HG03521 (cell line): ENCODE measurements around the gene RASD2.
A peak's percentile ranks its signal among the peaks of the same experiment; 100 is the strongest.

Source experiments
- ATAC-seq: cut with Tn5 transposase; IDR thresholded peaks from one replicate; pipeline ENCODE4 v1.9.1; 2021; ENCODE audit warnings: mild to moderate bottlenecking, moderate library complexity; ENCODE audit not compliant: unreplicated experiment

The RASD2 gene

GRCh38 chr22:35539487-35539886 is 1.1 kb upstream of the RASD2 start:
- ATAC-seq: no peak

- ATAC-seq: peak; percentile 62
Observed at GRCh38 chr22:35539910-35540594, 579 bp upstream of the RASD2 start.

DNA sequence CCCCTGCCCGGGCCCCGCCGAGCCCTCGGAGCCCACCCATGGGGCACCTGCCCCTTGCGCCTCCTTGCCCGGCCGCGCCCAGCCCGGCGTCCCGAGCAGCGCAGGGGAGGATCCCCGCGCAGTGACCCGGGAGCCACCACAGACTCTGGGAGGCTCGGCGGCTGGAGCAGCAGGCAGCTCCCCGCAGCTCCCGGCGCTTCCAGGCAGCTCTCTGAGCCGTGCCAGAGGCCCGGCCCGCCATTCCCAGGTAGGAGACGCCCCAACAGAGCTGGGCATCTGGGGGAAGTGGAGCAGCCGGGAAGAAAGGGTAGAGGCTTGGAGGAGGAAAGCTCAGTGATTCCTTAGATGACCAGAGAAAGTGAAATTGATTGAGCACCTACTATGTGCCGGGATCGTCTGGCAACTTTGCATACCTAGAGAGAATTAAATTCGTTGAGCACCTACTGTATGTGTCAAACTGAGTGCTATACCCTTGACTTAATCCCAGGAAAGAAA is 670 bp downstream of the RASD2 start:
- no peak for ATAC-seq

DNA sequence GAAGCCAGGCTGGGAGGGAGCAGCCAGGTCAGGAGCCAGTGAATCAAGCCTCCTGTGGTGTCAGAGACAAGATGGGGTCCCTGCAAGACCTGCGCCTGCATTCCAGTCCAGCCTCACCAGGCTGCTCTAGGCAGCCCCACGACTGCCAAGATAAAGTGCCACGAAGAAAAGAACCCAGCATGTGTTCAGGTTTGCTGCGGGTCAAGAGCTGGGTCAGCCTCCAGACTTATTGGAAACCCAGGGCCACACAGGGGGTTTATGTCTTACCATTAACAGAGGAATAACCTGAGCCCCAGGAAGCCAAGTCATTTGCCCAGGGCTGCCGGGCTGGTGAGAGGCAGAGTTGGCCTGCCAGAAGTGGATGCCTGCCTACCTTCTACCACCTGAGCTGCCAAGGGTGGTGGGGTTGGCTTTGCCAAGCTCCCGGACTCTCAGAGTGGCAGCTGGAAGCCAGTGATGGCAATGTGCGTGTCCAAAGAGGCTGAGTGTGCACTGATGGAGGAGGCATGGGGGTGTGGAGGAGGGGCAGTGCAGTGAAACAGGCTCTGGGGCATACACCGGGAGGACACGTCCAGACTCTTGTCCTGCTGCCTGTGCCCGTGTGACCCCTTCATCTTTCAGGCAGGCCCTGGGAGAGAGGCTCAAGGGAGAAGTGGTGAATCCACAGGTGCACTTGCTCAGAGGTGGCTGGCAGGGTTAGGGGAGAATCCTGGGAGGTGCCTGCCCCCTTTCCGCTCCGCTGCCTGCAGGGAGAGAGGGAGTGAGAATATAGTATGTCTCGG is 1.7 kb downstream of the RASD2 start:
- ATAC-seq: no peak

DNA sequence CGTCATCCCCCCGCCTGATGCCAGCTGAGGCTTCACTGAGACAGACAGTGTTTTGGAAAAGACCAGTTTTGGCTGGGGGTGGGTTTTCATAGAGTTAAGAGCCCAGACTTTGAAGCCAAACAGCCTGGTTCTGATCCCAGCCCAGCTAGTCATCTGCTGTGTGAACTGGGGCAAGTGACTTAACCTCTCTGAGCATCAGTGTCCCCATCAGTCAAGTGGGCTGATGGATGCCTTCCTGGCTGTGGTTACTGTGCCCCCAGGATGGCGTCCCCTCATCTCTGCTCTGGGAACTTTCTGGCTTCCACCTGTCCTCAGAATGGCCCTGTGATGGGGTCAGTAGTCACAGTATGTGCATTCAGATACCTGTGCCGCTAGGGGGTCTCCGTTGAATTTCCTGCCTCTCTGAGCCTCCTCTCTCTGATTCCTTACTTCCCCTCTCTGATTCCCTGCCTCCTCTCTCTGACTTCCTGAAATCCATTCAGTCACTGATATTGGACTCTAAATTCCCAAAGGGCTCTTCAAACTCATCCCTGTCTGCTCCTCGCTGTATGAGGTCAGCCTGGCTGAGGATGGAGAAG is 2.4 kb downstream of the RASD2 start:
- no peak for ATAC-seq

DNA sequence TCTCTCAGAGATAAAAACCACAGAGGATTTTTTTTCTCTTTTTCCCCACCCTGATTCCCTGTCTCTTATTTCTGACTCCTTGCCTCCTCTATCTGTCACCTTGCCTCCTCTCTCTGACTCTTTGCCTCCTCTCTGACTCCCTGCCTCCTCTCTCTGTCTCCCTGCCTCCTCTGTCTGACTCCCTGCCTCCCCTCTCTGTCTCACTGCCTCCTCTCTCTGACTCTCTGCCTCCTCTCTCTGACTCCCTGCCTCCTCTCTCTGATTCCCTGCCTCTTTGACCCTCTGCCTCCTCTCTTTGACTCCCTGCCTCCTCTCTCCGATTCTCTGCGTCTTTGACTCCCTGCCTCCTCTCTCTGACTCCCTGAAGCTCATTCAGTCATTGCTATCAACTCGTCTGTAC is 3.1 kb downstream of the RASD2 start:
- no peak for ATAC-seq

- no peak for ATAC-seq
Observed at GRCh38 chr22:35544189-35544588, 3.6 kb downstream of the RASD2 start.

GRCh38 chr22:35544827-35545226 is 4.2 kb downstream of the RASD2 start:
- no peak for ATAC-seq

GRCh38 chr22:35546886-35547285 is 6.3 kb downstream of the RASD2 start:
- ATAC-seq: no peak

DNA sequence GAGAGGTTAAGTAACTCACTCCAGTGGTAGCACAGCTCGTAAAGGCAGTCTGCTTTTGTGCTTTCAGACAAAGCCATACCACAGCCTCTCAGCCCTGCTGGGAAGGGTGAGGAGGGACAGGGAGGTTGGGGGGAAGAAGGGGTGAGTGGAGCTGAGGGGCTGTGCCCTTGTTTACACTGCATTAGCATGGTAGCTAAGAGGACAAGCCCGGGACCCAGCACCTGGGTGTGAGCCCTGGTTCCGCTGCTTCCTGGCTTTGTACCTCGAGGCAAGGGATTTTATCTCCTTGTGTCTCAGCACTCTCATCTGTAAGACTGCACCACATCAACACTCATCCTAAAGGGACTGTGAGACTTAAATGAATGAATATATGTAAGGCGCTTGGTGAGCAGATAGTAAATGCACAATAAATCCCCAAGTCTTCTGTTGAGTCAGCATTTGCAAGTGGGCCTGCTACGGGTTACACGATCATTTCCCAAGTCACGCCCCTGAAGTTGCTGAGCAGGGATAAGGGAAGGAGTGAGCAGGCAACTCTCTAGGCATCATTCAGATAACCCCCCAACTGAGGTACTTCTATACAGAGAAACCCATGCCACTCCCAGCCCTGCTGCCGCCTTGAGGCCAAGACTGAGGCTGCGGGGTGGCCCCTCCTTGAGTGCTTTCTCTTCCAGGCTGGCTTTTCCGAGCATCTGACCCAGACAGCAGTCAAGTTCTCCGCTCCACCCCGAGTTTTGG is 7.5 kb downstream of the RASD2 start:
- ATAC-seq: no peak

DNA sequence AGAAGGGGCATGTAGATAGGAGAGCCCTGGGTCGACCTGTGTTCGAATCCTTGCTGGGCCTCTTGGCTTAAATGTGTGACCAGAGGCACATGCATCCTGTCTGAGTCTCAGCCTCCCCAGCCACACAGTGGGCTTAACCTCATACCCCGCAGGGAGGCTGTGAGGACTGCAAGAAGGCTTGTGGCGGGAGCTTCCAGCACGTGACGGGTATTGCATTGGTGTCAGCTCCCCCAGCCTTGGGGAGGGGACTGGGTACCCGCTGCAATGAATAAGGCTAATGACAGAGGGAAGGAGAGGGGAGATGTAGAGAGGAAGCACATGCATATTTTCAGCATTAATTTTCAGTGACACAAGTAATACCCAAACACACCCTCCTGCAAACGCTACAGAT is 8.1 kb downstream of the RASD2 start:
- ATAC-seq: no peak

DNA sequence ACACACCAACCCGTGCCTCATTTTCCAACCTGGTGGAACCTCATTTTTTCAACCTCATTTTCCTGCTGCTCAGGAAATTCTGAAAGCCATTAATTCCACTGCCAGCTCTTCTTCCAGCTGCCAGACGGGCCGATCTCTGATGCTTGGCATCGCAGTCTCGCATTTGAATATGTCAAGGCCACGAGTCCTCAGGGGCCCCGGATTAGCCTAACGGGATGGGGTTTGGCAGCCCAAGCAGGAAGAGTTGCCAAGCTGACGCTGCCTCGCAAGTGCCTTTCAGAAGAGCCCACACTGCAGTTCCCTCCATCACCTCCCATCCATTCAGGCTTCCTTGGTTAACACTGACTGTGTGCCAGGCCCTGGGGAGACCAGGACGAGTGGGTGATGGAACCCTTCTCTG is 8.7 kb downstream of the RASD2 start:
- ATAC-seq: no peak

GRCh38 chr22:35551549-35552177 is 11.0 kb downstream of the RASD2 start:
- no peak for ATAC-seq

GRCh38 chr22:35552196-35552842 is 11.7 kb downstream of the RASD2 start:
- no peak for ATAC-seq

DNA sequence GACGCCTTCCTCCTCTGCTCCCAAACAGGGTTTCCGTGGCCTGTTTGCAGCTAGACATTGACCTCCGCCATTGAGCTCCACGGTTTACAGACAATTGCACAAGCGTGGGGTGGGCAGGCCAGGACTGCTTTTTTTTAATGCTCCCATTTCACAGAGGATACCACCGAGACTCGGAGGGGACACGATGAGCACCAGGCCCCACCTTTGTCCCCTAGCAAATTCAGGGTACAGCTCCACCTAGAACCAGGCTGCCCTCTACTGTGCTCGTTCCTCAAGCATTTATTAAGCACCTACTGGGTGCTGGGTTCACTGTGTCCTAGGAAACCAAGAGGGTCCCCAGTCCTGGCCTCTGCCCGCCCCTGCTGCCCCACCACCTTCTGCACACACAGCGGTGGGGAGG is 12.2 kb downstream of the RASD2 start:
- ATAC-seq: no peak

GRCh38 chr22:35553341-35553740 is 12.7 kb downstream of the RASD2 start:
- ATAC-seq: no peak

DNA sequence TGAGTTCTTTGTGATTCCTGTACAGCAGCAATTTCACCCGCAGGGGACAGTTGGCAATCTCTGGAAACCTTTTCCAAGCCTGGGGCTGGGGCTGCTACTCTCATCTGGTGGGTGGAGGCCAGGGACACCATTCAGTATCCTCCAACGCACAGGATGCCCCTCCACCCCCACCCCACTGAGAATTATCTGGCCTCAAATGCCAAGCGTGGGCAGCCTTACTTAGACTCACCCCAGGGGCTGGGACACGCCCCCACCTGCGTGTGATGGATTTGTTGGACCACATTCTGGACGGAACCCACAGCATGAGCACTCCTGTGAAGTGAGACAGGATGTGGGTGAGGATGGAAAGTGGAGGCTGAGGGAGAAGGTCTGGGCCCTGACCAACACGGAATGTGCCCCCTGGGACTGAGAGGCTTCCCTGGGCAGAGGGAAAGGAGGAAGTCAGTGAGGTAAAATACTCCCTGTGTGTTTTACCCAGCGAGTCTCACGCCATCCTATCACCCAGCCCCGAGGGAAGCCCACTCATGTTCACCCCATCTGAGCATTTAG is 13.7 kb downstream of the RASD2 start:
- no peak for ATAC-seq

DNA sequence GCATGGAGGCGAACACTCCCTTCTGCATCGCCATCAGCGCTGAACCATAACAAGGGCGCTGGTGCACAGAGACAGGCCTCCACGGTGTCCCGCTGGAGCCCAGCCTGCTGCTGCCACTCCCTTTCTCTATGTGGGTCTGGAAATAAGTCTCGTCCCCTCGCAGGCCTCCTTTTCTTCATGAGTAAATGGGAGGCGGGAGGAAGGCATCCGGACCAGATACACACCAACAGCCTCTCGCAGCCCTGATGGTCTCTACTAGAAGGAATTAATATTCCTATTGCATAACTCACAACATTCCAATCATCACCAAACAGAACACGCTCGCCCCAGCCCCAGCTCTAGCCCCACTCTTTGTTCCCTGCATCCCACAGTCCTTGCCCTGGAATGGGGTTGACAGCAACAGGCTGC is 14.9 kb downstream of the RASD2 start:
- ATAC-seq: no peak

GRCh38 chr22:35555946-35556547 is 15.4 kb downstream of the RASD2 start:
- no peak for ATAC-seq

GRCh38 chr22:35556666-35557065 is 16.0 kb downstream of the RASD2 start:
- no peak for ATAC-seq
